ENCODE measurements around the gene NCOA3.
A peak's percentile ranks its signal among the peaks of the same experiment; 100 is the strongest.
"Not testable (repeated sequence)": the region's sequence is repeated elsewhere in the genome, so short reads cannot be mapped to it uniquely, and the experiment has no call there.

The NCOA3 gene

DNA sequence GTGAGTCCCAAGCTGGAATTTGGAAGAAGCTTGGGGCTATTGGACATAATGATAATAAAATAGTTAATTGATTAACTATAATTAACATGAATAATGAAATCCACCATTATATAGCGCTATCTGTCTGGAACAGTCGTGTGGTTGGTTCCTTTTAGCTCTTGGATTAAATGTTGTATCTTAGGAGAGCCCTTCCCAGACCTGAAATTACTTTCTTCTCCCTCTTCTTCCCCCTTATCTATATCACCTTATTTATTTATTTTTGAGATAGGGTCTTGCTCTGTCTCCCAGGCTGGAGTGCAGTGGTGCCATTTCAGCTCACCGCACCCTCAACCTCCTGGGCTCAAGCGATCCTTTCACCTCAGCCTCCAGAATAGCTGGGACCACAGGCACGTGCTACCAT lies 64.6 kb downstream of the NCOA3 start:
- DNase-seq (ENCODE audit: low read depth): no peak

DNA sequence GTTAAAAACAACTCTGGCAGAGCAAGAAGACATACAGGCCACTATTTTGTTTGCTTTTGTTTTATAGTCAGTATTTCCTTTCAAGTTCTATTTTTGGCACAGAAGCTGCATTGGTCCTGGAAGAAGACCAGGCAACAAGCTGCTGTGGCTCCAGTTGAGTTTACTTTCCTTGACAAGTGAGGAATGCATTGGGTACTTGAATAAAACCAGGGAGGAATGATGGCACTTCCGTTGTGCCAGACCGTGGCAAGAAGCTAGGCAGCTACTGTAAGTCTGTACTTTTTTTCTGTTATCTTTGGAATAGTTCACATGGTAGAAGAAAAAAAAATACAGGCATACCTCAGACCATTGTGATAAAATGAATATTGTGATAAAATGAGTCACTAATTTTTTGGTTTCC lies 66.3 kb downstream of the NCOA3 start:
- DNase-seq (ENCODE audit: low read depth): peak; percentile 87

DNA sequence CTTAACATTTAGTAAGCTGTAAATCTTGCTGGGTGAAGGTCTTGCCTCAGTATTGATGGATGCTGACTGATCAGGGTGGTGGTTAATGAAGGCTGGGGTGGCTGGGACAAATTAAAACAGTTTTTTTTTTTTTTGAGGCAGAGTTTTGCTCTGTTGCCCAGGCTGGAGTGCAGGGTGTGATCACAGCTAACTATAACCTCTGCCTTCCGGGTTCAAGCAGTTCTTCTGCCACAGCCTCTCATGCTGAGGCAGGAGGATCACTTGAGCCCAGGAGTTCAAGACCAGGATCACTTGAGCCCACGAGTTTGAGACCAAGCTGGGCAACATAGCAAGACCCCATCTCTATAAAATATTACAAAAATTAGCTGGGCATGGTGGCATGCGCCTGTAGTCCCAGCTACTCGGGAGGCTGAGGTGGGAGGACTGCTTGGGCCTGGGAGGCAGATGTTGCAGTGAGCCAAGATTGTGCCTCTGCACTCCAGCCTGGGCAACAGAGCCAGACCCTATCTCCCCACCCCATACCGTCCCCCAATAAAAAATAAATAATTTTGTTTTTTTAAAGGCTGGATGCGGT lies 67.2 kb downstream of the NCOA3 start:
- DNase-seq (ENCODE audit: low read depth): no peak

DNA sequence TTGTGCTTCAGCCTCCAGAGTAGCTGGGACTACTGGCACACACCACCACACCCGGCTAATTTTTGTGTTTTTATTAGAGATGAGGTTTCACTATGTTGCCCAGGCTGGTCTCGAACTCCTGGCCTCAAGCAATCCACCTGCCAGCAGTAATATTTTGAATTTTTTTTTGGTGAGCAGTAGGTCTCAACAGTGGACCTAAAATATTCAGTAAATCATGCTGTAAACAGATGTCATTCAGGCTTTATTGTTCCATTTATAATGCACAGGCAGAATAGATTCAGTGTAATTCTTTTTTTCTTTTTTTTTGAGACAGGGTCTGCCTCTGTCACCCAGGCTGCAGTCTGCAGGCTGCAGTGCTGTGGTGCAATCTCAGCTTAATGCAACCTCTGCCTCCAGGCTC lies 69.7 kb downstream of the NCOA3 start:
- no peak for DNase-seq (ENCODE audit: low read depth)

DNA sequence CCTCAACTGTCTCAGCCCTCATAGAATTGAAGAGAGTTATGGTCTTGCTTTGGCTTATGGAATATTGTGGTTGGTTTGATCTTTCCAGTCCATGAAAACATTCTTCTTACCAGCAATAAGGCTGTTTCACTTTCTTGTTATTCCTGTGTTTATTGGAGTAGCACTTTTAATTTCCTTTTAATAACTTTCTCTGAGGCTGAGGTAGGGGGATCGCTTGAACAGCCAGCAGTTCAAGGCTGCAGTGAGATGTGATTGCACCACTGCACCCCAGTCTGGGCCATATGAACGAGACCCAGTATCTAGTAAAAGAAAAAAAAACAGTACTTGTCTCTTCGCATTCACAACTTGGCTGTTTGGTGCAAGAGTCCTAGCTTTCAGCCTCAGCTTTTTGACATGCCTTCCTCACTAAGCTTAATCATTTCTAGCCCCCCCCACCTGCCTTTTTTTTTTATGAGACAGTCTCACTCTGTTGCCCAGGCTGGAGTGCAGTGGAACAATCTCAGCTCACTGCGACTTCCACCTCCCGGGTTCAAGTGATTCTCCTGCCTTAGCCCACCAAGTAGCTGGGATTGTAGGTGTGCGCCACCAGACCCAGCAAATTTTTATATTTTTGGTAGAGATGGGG lies 70.5 kb downstream of the NCOA3 start:
- no peak for DNase-seq (ENCODE audit: low read depth)

DNA sequence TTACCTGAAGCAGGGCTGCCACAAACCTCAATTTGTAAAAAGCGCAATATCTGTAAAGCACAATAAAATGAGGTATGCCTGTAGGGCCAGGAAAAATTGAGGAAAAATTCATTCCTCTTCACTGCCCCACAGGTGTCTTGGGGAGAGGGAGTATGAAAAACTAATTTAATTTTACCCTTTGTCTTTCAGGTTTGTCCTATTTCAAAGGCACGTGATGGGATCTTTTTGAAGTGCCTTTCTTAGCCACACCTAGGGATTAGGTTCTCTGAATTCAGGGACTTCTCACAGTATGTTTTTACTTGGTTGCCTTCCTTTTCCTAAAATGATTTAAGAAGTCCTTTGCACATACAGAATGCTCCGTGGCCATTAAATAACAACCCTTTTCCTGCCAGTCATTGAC lies 71.9 kb downstream of the NCOA3 start:
- no peak for DNase-seq (ENCODE audit: low read depth)

DNA sequence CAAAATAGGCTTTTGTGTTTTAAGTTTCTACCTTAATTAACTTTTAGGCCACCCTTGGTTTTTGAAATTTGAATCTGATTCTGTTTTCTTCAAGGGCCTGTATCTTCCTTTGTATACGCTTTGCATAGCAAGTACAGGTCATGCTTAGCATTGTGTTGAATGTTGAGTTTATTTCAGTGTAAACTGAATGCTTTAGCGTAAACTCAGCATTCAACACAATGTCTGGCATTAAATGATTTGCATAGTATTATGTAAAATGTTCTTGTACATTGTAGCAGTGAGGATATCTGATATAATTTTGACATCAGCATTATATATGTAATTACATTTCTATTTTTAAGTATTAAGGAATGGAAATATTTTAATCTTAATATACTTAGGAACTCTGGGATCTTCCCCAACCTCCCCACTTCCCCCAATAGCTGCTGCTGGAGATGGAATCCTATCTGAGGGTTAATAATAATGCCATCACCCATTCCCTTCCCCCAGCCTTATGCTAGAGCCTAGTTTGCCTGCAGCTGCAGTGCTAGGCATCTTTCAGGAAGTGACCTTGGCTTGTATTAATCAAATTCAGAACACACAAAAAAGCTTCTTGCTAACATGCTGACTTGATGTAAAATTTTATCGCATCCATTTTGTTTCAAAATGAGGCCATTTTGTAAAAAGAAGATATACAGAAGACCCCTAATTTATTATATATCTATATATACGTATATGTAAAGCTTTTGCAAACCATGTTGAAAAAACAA lies 73.1 kb downstream of the NCOA3 start:
- no peak for DNase-seq (ENCODE audit: low read depth)

DNA sequence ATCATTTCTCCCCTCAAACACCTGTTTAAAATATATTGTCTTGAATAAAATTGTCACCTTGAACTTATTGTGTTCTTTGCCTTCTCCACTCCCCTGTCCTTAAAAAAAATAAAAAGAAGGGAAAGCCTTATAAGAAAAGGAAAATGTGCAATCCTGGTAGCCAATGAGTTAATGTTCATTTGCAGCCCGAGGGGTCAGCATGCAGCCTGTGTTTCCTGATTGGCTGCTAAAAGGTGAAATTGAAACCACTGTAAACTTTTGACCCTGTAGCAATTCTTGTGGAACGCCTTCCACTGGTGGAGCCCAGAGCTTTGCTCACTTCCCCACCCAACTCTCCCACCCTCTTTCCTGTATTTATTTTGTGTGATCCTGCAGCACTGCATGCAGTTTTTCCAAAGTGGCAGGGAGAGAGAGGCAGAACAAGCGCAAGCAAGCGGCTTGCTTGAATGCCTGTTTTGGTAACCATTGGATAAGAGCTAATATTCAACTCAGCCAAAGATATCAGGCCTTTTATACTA lies 74.9 kb downstream of the NCOA3 start:
- DNase-seq (ENCODE audit: low read depth): peak; percentile 74

DNA sequence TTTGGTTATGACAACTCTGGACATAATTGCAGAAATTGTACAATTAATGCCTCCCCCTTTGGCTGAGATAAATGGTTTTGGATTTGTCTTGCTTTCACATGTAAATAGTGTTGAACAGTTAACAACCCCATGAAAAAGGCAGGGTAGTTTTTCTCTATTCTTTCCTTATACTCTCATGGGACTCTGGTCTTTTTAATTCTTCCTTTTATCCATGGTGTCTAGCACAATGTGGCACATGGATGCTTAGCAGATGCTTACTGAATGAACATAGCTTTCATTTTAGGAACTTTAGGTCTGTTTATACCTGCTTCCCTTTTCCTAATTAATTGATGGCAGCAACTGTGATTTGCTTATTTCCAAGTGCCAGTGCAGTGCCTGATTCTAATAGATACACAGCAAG lies 75.6 kb downstream of the NCOA3 start:
- no peak for DNase-seq (ENCODE audit: low read depth)

DNA sequence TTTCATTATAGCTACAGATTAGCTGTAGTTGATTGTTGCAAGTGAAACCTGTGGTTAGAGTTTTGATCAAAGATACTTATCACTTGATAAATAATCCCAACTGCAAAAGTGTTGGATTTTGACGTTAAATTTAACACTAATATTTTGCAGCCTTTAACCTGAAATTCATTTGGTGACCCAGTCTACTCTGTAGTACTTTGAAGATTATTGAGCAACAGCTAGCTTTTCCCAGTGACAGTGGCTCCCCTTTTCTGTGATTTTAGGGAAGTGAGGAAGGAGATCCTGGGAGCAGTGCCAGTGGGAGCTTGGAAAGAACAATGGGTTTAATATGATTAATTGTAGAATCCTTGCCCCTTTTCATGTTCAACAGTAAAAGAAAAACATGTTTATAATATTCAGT lies 76.9 kb downstream of the NCOA3 start:
- DNase-seq (ENCODE audit: low read depth): no peak

DNA sequence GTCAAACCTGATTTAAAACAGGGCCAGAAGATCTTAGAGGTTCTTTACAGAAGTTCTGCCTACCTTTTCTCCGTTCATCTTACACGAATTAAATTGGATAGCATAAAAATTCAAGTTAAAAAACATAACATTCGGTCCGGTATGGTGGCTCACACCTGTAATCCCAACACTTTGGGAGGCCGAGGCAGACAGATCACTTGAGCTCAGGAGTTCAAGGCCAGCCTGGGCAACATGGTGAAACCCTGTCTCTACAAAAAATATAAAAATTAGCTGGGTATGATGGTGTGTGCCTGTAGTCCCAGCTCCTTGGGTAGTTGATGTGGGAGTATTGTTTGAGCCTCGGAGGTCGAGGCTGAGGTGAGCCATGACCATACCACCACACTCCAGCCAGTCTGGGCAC lies 79.0 kb downstream of the NCOA3 start:
- DNase-seq (ENCODE audit: low read depth): not testable (repeated sequence)

DNA sequence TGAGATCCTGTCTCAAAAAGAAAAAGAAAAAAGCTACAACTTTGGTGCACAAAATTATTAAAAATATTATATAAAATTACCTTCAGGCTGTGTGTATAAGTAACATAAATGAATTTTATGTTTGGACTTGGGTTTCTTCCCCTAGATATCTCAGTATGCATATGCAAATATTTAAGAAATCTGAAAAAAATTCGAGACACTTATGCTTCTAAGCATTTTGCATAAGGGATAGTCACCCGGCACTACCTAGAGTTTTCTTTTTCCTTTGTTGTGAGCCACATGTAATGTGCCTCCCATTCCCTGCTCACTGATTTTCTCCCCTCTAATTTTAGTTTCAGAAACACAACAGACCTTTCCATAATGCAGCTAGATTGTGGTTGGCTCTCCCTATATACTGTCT lies 79.4 kb downstream of the NCOA3 start:
- no peak for DNase-seq (ENCODE audit: low read depth)

DNA sequence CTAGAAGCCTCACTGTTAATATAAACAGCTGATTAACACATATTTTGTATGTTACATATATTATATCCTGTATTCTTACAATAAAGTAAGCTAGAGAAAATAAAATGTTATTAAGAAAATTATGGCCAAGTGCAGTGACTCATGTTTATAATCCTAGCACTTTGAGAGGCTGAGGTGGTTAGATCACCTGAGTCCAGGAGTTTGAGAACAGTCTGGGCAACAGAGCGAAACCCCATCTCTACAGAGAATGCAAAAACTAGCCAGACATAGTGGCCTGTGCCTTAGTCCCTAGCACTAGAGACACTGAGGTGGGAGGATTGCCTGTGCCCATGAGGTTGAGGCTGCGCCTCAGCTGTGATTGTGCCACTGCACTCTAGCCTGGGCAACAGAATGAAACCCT lies 81.9 kb downstream of the NCOA3 start:
- no peak for DNase-seq (ENCODE audit: low read depth)

DNA sequence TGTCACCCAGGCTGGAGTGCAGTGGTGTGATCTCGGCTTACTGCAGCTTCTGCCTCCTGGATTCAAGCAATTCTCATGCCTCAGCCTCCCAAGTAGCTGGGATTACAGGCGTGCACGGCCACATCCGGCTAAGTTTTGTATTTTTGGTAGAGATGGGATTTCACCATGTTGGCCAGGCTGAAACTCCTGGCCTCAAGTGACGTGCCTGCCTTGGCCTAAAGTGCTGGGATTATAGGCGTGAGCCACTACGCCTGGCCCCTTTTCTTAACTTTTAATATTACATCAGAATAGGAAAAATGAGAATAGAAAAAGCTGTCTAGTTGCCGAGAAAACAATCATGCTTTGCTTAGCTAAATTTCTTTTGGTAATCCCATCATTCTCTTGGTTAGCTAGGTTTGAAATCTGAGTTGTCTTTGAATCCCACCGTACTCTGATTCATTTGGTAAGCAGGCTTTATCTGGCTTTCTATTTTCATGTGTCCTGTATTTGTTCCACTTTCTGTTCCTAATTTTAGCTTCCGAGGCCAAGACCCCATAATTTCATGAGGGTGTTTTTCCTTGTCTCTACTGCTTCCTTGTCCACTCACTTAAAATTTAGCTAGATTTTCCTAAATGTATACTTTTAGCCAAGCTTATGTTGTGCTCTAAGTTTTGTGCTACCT lies 83.5 kb downstream of the NCOA3 start:
- DNase-seq (ENCODE audit: low read depth): no peak

DNA sequence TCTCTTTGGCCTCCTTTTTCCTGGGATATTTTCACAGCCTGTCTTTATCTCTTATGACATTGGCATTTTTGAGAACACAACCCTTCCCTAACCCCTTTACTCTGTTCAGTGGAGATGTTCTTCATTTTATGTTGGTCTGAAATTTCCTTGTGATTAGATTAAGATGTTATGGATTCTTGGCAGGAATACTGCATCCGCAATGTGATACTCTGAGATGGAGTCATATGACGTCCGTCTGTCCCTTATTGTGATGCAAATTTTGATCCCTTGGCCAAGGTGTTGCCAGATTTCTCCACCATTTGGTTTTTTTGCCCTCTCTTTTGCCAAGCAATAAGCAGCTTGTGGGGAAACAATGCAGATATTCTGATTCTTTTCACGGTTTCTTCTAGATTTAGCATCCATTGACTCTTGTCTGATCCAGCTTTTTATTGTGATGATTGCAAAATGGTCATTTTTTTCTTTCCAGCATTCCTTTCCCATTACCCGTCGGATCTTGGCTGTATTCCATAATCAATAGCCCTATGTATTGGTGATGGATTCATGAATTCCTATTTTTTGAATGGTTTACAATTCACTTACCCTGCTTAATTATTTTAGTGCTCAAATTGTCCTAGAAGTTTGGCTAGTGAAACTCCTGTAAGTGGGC lies 85.1 kb downstream of the NCOA3 start:
- no peak for DNase-seq (ENCODE audit: low read depth)

DNA sequence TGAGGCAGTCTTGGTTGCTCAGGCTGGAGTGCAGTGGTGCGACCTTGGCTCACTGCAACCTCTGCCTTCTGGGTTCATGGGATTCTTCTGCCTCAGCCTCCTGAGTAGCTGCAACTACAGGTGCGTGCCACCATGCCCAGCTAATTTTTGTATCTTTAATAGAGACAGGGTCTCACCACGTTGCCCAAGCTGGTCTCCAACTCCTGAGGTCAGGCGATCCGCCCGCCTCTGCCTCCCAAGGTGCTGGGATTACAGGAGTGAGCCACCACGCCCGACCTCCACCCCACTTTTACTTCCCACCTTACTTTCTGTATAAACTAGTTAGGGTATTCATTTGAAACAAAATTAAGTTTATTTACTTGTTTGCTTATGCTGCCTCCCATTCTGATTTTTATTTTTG lies 86.5 kb downstream of the NCOA3 start:
- DNase-seq (ENCODE audit: low read depth): no peak

DNA sequence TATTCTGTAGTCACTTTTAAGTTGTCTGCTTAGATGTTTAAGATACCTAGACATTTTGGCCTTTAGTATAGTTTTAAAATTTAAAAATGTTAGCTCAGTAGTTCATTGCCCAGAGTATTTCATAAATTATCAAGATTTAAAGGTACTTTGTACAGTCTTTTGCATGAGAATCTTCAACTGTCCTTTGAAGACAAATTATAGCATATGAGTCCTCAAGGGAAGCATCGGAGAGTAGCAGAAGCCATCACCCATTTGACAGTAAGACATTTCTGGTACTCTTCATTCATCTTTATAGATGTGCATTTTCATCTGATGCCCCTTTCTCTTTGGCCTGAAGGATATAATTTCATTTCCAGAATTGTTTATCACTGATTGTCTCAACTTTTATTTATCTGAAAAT lies 89.5 kb downstream of the NCOA3 start:
- no peak for DNase-seq (ENCODE audit: low read depth)

DNA sequence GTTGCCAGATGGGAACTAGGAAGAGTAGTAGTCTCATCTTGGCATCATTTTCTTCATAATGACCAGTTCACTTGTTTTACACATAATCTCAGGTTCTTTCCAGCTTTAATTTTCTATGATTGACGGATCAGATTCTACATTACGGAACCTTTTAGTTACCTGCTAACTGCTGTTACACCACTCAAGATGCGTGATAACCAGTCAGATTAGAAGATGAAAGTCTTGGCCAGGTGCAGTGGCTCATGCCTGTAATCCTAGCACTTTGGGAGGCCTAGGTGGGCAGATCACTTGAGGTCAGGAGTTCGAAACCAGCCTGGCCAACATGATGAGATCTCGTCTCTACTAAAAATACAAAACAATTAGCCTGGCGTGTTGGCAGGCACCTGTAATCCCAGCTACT lies 92.5 kb downstream of the NCOA3 start:
- DNase-seq (ENCODE audit: low read depth): no peak

DNA sequence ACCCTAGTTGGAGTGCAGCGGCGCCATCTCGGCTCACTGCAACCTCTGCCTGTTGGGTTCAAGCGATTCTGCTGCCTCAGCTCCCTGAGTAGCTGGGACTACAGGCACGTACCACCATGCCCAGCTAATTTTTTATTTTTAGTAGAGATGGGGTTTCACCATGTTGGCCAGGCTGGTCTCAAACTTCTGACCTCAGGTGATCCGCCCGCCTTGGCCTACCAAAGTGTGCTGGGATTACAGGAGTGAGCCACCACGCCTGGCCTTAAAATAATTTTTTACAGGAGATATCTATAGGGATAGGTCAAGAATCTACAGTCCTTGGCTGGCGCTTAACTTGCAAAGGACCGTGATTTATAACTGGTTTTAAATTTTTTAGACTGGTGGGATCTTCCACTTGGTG lies 93.5 kb downstream of the NCOA3 start:
- DNase-seq (ENCODE audit: low read depth): not testable (repeated sequence)

DNA sequence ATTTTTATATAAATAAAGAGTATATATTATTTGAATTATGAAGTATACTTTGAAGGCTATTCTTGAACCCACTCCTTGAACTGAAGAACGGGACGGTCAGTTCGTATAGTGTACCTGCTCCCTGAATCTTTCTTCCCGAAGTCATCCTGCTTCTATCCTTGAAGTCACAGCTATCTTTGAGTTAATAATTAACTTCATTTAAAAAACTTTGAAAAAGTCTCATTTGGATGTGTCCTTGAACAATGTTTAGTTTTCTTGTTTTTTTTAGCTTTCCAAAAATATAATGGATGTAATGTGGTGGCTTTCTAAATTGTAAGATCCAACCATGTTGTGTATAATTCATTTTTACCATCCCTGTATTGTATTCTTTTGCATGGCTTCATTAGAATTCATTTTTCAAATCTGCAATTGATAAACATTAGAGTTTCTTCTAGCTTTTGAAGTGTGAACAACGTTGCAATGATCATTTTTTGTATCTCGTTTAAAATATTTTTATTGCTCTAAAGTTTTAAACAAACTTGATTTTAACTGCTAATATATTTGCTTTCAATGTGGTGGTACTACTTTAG lies 94.4 kb downstream of the NCOA3 start:
- DNase-seq (ENCODE audit: low read depth): no peak

DNA sequence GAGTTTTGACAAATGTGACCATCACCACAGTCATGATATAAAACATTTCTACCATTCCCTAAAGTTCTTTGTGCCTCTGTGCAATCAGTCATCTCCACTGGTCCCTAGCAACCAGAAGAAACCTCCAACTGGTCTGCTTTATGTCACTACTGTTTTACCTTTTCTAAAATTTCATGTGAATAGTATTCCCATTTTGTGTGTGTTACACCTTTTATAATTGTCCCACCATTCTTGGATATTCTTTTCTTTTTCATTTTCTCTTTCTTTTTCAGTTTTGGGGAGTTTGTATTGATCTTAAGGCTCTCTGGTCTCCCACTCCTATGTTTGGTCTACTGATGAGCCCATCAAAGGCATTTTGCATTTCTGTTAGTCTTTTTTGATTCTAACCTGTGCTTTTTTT lies 95.4 kb downstream of the NCOA3 start:
- DNase-seq (ENCODE audit: low read depth): no peak
